Lung (tissue), 12 donors: ENCODE measurements around the gene IFTAP. TPM values are rescaled to one million over a fixed set of nuclear protein-coding genes. Genes with fewer than 3 reads are reported as not detected.

Experiments used
- ATAC-seq: fragments of 200-7000 bp; cut with Tn5 transposase; one replicate; pipeline ENCODE4 v1.9.1; 2020; ENCODE audit warnings: moderate number of reproducible peaks; ENCODE audit not compliant: insufficient read depth, low FRiP score
- DNase-seq, 3 donors: peaks; one replicate each; pipeline ENCODE4 v3.0.0-alpha.2; 2013 to 2017
- H3K27ac ChIP-seq, 2 donors: one replicate each; pipeline ENCODE4 v1.5.1; 2013; ENCODE audit warnings: mild to moderate bottlenecking in 2 of 2, moderate library complexity in 2 of 2, control low read depth in 1 of 2, inconsistent platforms in 1 of 2, low read depth in 1 of 2, low read length in 1 of 2
- H3K27me3 ChIP-seq, 3 donors: one replicate each; pipeline ENCODE4 v1.5.1; 2013; ENCODE audit warnings: low read length in 2 of 3; ENCODE audit not compliant: control insufficient read depth in 3 of 3, insufficient read depth in 3 of 3
- H3K36me3 ChIP-seq, 4 donors: one replicate each; pipeline ENCODE4 v1.5.1; 2013; ENCODE audit warnings: low read length in 4 of 4, mild to moderate bottlenecking in 1 of 4, moderate library complexity in 1 of 4; ENCODE audit not compliant: control insufficient read depth in 4 of 4, insufficient read depth in 4 of 4
- H3K4me1 ChIP-seq, 5 donors: one replicate each; pipeline ENCODE4 v1.5.1; 2013; ENCODE audit warnings: low read length in 5 of 5, mild to moderate bottlenecking in 2 of 5, moderate library complexity in 1 of 5; ENCODE audit not compliant: control insufficient read depth in 5 of 5, insufficient read depth in 5 of 5
- H3K4me3 ChIP-seq: one replicate; pipeline ENCODE4 v1.5.1; 2013; ENCODE audit warnings: mild to moderate bottlenecking, control low read depth, moderate library complexity
- H3K9ac ChIP-seq, 2 donors: one replicate each; pipeline ENCODE4 v1.5.1; 2013; ENCODE audit warnings: low read length in 2 of 2, control low read depth in 1 of 2; ENCODE audit not compliant: insufficient read depth in 1 of 2
- H3K9me3 ChIP-seq, 4 donors: one replicate each; pipeline ENCODE4 v1.5.1; 2013; ENCODE audit warnings: low read length in 3 of 4, mild to moderate bottlenecking in 1 of 4, moderate library complexity in 1 of 4; ENCODE audit not compliant: control insufficient read depth in 4 of 4, insufficient read depth in 3 of 4
- WGBS, 2 donors: extraction: QIAGEN DNeasy Blood & Tissue Kit; methylation state at CpG; one replicate each; pipeline ENCODE4 v1.1.7; 2013; 5-methylcytosine and 5-hydroxymethylcytosine counted together
- polyA plus RNA-seq, 2 donors: library from polyadenylated mRNA; stranded (reverse); fragments of 200-250 nt; gene quantifications; one replicate each; pipeline ENCODE4 v1.2.1, GENCODE V29; 2013
- total RNA-seq, 2 donors: library from RNA; depleted of rRNA in 1 of 2; stranded (reverse); fragments of >200 nt in 1 of 2; gene quantifications; one replicate each; pipeline ENCODE4 v1.2.1, GENCODE V29; 2014 to 2021
- TF ChIP-seq, protein P1 (sequence below): IDR thresholded peaks from 2 replicates; pipeline ENCODE4 v1.5.1; 2012; ENCODE audit warnings: mild to moderate bottlenecking; ENCODE audit errors: control extremely low read depth, extremely low read depth
- donor health status: control.
- donor health status: control.
- donor health status: Bipolar disorder and iron deficiency.
- donor health status: healthy.
- donor health status: DM: yes; HTN: yes; CAD: no.

Gene IFTAP
- total and polyA plus RNA-seq, 4 donors: 17.7 to 36.1 (median 24.5) TPM

DNA sequence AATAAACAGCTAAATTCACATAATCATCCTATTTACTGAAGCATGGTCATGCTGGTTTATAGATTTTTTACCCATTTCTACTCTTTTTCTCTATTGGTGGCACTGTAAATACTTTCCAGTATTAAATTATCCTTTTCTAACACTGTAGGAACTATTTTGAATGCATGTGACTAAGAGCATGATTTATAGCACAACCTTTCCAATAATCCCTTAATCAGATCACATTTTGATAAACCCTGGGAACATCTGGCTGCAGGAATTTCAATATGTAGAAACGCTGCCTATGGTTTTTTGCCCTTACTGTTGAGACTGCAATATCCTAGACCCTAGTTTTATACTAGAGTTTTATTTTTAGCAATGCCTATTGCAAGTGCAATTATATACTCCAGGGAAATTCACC is 15.8 kb upstream of the IFTAP start:
- Histone ChIP-seq H3K4me3 (no peak overlapping the region), H3K4me1 (no peaks in the 10 kb centered on the region), H3K36me3 (no peaks in the 10 kb centered on the region), H3K9ac (no peak overlapping the region), H3K27me3 (no peaks in the 10 kb centered on the region), H3K9me3 (peaks cover 0 to 4% (median 0%) of the 10 kb centered on the region in 4 donors), H3K27ac (no peak overlapping the region)
- TF ChIP-seq, protein P1, sequence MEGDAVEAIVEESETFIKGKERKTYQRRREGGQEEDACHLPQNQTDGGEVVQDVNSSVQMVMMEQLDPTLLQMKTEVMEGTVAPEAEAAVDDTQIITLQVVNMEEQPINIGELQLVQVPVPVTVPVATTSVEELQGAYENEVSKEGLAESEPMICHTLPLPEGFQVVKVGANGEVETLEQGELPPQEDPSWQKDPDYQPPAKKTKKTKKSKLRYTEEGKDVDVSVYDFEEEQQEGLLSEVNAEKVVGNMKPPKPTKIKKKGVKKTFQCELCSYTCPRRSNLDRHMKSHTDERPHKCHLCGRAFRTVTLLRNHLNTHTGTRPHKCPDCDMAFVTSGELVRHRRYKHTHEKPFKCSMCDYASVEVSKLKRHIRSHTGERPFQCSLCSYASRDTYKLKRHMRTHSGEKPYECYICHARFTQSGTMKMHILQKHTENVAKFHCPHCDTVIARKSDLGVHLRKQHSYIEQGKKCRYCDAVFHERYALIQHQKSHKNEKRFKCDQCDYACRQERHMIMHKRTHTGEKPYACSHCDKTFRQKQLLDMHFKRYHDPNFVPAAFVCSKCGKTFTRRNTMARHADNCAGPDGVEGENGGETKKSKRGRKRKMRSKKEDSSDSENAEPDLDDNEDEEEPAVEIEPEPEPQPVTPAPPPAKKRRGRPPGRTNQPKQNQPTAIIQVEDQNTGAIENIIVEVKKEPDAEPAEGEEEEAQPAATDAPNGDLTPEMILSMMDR: no peak
- no peak for ATAC-seq
- 64 to 83% methylated on average over 1 of the region's 1 CpG for WGBS, 2 donors
- no peak for DNase-seq

DNA sequence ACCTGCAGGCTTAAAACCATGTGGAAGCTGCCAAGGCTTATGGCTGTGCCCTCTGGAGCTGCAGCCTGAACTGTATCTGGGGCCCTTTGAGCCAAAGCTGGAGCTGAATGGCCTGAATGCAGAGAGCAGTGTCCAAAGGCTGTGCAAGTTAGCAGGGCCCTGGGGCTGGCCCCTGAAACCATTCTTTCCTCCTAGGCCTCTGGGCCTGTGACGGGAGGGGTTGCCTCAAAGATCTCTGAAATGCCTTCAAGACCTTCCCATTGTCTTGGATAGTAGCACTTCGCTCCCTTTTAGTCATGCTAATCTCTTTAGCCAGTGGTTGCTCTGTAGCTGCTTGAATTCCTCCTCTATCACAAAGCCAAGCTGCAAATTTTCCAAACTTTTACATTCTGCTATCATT is 12.8 kb upstream of the IFTAP start:
- Histone ChIP-seq H3K36me3 (no peaks in the 10 kb centered on the region), H3K4me1 (no peaks in the 10 kb centered on the region), H3K27me3 (no peaks in the 10 kb centered on the region), H3K9me3 (peaks cover 0 to 2% (median 0%) of the 10 kb centered on the region in 4 donors), H3K27ac (no peak overlapping the region), H3K4me3 (no peak overlapping the region), H3K9ac (no peak overlapping the region)
- TF ChIP-seq, protein P1: no peak
- ATAC-seq (no peak), DNase-seq (no peak)
- 90 to 91% methylated on average over 2 of the region's 2 CpGs for WGBS, 2 donors

DNA sequence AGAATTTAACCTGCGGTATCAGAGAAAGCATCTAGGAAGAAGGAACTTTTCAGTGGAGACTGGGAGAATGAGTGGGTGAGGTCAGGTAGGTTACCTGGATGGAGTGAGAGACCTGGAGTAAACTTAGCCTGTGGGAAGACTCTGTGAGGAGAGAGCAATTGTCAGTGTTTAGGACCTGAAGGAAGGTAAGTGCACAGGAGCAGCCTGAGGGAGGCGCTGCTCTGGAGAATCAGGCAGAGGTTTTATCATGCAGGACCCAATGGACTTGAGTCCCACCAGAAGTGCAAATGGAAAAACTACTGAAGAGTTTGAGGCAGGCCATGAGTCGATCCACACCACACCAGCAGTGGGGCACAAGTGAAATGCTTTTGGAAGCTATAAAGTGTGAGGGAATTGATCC is 10.6 kb upstream of the IFTAP start:
- Histone ChIP-seq H3K36me3 (no peaks in the 10 kb centered on the region), H3K9ac (no peak overlapping the region), H3K9me3 (peaks cover 0 to 2% (median 0%) of the 10 kb centered on the region in 4 donors), H3K27ac (no peak overlapping the region), H3K4me1 (no peaks in the 10 kb centered on the region), H3K4me3 (no peak overlapping the region), H3K27me3 (peaks cover 0 to 6% (median 3%) of the 10 kb centered on the region in 3 donors)
- no peak for ATAC-seq
- TF ChIP-seq, protein P1: no peak
- 68 to 69% methylated on average over 3 of the region's 3 CpGs for WGBS, 2 donors
- no peak for DNase-seq

DNA sequence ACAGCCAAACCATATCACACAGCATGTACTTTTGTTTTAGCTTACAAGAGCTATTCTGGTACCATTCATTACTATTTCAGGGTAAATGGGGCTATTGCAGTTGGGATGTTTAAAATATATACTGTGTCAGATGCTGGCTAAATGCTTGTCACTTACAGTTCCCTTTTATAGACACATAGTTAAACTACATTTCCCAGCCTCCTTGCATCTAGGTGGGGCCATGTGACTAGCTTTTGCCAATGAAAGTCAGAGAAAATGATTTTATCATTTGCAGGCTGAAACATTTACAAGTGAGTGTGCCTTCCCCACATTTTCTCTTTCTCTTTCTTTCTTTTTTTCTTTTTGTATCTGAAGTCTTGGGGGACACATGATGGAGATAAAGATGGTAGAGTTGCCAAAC is 7.8 kb upstream of the IFTAP start:
- no peak for DNase-seq
- TF ChIP-seq, protein P1: no peak
- no peaks in the 10 kb centered on the region for H3K36me3 ChIP-seq
- H3K9me3 ChIP-seq: no peaks in the 10 kb centered on the region
- H3K4me1 ChIP-seq: no peaks in the 10 kb centered on the region
- H3K4me3 ChIP-seq: no peak overlapping the region
- H3K27me3 ChIP-seq: peaks cover 0 to 23% (median 22%) of the 10 kb centered on the region in 3 donors
- H3K9ac ChIP-seq: no peak overlapping the region
- no peak overlapping the region for H3K27ac ChIP-seq
- no peak for ATAC-seq
